Epithelial cell of proximal tubule (primary cell): ENCODE results near the gene EIF4EBP2. TPM values are rescaled to one million over a fixed set of nuclear protein-coding genes. Genes with fewer than 3 reads are reported as not detected.

Experiments used
- DNase-seq: peaks from one replicate; pipeline ENCODE4 v3.0.0-alpha.2; 2011; ENCODE audit warnings: low read depth
- H3K4me3 ChIP-seq: 2 replicates; pipeline ENCODE4 v1.5.1; 2011; ENCODE audit warnings: low read depth, mild to moderate bottlenecking, low read length
- total RNA-seq: library from RNA; depleted of rRNA; stranded (reverse); fragments of >200 nt; gene quantifications from 2 replicates; pipeline ENCODE4 v1.2.3, GENCODE V29; 2015
- TF ChIP-seq, protein P1 (sequence below): conservative IDR thresholded peaks from 2 replicates; pipeline ENCODE4 v1.5.1; 2012; ENCODE audit warnings: low read depth, mild to moderate bottlenecking, low read length

Gene EIF4EBP2
- total RNA-seq, 1 donor from 2014 or later: 24.3 TPM

DNA sequence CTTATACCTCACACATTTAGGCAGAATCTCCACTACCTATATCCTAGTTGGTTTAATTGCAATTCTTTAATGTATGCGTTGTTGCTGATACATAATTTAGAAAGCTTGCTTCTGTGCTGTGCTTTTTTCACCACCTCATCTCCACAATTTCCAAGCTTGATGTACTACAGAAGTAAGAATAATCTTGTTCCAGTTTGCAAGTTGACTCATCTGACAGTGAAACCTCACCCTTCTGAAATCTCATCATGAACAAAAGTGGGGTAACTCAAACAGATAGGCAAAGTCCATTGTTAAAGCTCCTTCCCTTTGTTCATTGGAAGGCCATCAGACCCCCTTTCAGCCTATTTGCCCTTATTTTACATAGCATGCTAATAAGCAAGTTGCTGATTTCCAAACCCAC is 13.6 kb downstream of the EIF4EBP2 start:
- TF ChIP-seq, protein P1, sequence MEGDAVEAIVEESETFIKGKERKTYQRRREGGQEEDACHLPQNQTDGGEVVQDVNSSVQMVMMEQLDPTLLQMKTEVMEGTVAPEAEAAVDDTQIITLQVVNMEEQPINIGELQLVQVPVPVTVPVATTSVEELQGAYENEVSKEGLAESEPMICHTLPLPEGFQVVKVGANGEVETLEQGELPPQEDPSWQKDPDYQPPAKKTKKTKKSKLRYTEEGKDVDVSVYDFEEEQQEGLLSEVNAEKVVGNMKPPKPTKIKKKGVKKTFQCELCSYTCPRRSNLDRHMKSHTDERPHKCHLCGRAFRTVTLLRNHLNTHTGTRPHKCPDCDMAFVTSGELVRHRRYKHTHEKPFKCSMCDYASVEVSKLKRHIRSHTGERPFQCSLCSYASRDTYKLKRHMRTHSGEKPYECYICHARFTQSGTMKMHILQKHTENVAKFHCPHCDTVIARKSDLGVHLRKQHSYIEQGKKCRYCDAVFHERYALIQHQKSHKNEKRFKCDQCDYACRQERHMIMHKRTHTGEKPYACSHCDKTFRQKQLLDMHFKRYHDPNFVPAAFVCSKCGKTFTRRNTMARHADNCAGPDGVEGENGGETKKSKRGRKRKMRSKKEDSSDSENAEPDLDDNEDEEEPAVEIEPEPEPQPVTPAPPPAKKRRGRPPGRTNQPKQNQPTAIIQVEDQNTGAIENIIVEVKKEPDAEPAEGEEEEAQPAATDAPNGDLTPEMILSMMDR: no peak
- H3K4me3 ChIP-seq: no peak overlapping the region
- DNase-seq: no peak

DNA sequence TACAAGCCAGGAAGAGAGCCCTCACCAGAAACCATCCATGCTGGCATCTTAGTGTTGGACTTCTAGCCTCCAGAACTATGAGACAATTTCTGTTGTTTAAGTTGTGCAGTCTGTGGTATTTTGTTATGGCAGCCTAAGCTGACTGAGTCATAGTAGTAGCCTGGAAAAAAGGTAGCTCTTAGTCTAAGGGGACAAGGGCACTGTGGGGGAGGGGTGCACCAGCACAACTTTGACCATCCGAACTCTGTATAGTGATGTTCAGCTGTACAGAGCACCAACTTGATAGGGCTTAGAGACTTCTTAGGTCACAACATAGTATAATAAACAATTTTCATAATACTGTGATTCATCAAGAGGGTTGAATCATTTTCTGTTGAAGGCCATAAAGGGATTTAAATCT is 14.3 kb downstream of the EIF4EBP2 start:
- TF ChIP-seq, protein P1: no peak
- no peak overlapping the region for H3K4me3 ChIP-seq
- DNase-seq: no peak

DNA sequence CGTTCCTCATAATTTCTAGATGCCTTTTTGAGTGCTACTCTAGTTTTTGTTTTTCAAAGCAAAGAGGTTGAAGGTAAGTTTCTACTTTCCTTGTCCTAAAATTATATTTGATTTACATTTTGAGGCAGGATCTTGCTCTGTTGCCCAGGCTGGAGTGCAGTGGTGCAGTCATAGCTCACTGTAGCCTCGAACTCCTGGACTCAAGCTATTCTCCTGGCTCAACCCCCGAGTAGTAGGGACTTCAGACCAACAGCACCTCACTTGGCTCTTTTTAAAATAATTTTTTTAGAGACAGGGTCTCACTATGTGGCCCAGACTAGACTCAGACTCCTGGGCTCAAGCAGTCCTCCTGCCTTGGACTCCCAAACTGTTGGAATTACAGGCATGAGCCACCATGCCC is 14.8 kb downstream of the EIF4EBP2 start:
- TF ChIP-seq, protein P1: no peak

DNA sequence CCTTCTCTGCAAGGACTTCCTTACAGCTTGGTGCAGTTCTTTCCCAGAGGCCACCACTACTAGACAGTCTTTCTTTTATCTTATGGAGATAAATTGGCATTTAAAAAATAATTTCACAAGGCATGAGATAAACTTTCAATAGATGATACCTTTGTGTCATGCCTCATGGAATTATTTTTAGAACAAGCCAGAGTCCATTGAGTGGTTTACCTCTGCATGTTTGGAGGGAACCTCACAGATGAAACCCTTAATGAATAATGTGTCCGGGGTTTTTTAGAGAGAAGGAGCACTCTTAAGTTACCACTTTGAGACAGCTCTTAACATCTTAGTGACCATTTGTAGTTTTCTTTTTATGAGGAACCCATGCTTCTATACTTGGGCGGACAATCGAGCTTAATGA is 20.4 kb downstream of the EIF4EBP2 start:
- no peak for DNase-seq
- TF ChIP-seq, protein P1: no peak
- H3K4me3 ChIP-seq: no peak overlapping the region

More for the DNA sequence above, 14.8 kb downstream of the EIF4EBP2 start:
- H3K4me3 ChIP-seq: no peak overlapping the region
- DNase-seq: no peak

DNA sequence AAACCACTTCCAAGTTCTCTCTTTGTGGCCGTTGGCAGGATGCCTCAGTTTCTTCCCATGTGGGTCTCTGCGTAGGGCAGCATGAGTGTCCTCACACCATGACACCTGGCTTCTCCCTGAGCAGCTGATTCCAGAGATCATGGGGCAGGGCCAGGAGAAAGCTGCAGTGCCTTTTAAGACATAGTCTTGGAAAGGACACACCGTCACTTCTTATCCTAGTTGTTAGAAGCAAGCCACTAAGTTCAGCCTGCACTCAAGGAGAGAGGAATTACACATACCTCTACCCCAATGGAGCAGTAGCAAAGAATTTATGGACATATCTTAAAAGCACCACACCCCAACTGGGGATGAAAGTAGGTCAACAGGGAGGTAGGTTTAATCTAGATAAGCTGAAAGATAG is 21.2 kb downstream of the EIF4EBP2 start:
- H3K4me3 ChIP-seq: no peak overlapping the region
- DNase-seq: no peak
- TF ChIP-seq, protein P1: no peak

DNA sequence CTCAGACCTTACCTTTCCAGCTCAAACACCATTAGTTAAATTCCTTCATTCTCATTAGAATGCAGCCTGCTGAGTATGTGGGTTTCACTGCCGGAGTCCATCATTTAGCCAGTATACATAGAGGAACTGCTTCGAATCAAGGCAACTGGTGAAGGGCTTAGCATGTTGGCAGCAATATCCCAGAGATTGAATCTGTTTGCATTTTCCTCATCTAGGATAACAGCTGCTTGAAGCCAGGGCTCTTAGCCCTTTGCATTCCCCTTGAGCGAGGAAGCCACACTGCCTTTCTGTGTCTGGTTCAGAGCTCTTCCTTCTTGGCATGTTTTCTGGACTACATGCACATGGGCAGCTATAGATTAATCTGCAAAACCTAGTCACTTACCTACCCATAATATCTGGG is 22.9 kb downstream of the EIF4EBP2 start:
- TF ChIP-seq, protein P1: no peak
- no peak overlapping the region for H3K4me3 ChIP-seq
- DNase-seq: no peak
